GM12878 (cell line): ENCODE results near the gene PTPRS. TPM values are rescaled to one million over a fixed set of nuclear protein-coding genes. Genes with fewer than 3 reads are reported as not detected.

Experiments used
- ATAC-seq: fragments of 200-7000 bp; cut with Tn5 transposase; 3 replicates; pipeline ENCODE4 v1.9.1; 2020; ENCODE audit warnings: mild to moderate bottlenecking, moderate library complexity
- BruUV-seq: library from RNA; stranded (reverse); fragments of 400-500 nt; replicated peaks from 2 replicates; lab custom pipeline; 2021; lab: Mats Ljungman, UMichigan
- CTCF ChIA-PET: fragments of 300-600 bp; sonication (Branson Sonifier 250); formaldehyde crosslinking; extraction: SDS; loops from one replicate; lab custom pipeline; 2021; ENCODE audit warnings: inconsistent platforms; lab: Yijun Ruan, JAX
- POLR2A ChIA-PET: fragments of 350-600 bp; formaldehyde crosslinking; extraction: SDS; loops from one replicate; lab custom pipeline; 2021; ENCODE audit warnings: inconsistent platforms; lab: Charles Lee
- RAD21 ChIA-PET: fragments of 300-600 bp; sonication (Branson Sonifier 250); formaldehyde crosslinking; loops from one replicate; lab custom pipeline; 2023; ENCODE audit warnings: antibody characterized with exemption; ENCODE audit not compliant: unreplicated experiment; lab: Charles Lee
- SMC1A ChIA-PET: fragments of 300-600 bp; sonication (Branson Sonifier 250); formaldehyde crosslinking; loops from one replicate; lab custom pipeline; 2023; ENCODE audit not compliant: unreplicated experiment, uncharacterized antibody; lab: Charles Lee
- DNase-seq: peaks from one replicate; pipeline ENCODE4 v3.0.0-alpha.2; 2011; ENCODE audit warnings: low read depth, low spot score
- FAIRE-seq: peaks from 3 replicates; lab custom pipeline; 2011; peaks lifted over from hg19 to GRCh38; lab: Jason Lieb, UNC
- H2AFZ ChIP-seq: 2 replicates; pipeline ENCODE4 v1.6.0; 2011; ENCODE audit warnings: low read depth, low read length, control low read depth; ENCODE audit not compliant: control insufficient read depth
- H3K27ac ChIP-seq: 2 replicates; pipeline ENCODE4 v1.5.1; 2011; ENCODE audit warnings: control low read depth; ENCODE audit not compliant: control insufficient read depth, insufficient read depth
- H3K27me3 ChIP-seq, 2 experiments: replicated peaks in 1 of 2; 2 replicates each; pipeline versions ENCODE4 v1.6.0 to v1.6.1; 2011; ENCODE audit warnings: low read length in 1 of 2; ENCODE audit not compliant: control insufficient read depth in 2 of 2, insufficient read depth in 2 of 2
- H3K36me3 ChIP-seq, 2 experiments: 2 replicates each; pipeline ENCODE4 v1.5.1; 2011; ENCODE audit warnings: low read length in 1 of 2; ENCODE audit not compliant: control insufficient read depth in 2 of 2, insufficient read depth in 2 of 2
- H3K4me1 ChIP-seq: 2 replicates; pipeline ENCODE4 v1.6.1; 2011; ENCODE audit warnings: mild to moderate bottlenecking, low read length, moderate library complexity, mixed read lengths; ENCODE audit not compliant: control insufficient read depth, insufficient read depth
- H3K4me2 ChIP-seq: 2 replicates; pipeline ENCODE4 v1.6.0; 2011; ENCODE audit warnings: control low read depth; ENCODE audit not compliant: control insufficient read depth, insufficient read depth
- H3K4me3 ChIP-seq: fragments of 200-600 bp; sonication (generic); 2 replicates; pipeline ENCODE4 v1.5.1; 2016
- H3K79me2 ChIP-seq: 2 replicates; pipeline ENCODE4 v1.6.0; 2011; ENCODE audit warnings: low read length; ENCODE audit not compliant: control insufficient read depth, insufficient read depth
- H3K9ac ChIP-seq: 2 replicates; pipeline ENCODE4 v1.8.0; 2011; ENCODE audit warnings: low read length, control low read depth, mixed read lengths; ENCODE audit not compliant: control insufficient read depth, insufficient read depth
- H3K9me3 ChIP-seq: replicated peaks from 3 replicates; pipeline ENCODE4 v1.5.1; 2011; ENCODE audit warnings: mild to moderate bottlenecking, low read length; ENCODE audit not compliant: control insufficient read depth, insufficient read depth
- H4K20me1 ChIP-seq: 2 replicates; pipeline ENCODE4 v1.6.0; 2011; ENCODE audit not compliant: control insufficient read depth, insufficient read depth
- EGR1 ChIP-seq, 2 experiments: IDR thresholded peaks; 1 replicate in 1 of 2; 2 replicates in 1 of 2; pipeline ENCODE4 v1.6.1; 2011 to 2012; ENCODE audit warnings: low read depth in 2 of 2, low read length in 2 of 2, borderline replicate concordance in 1 of 2, mild to moderate bottlenecking in 1 of 2, moderate library complexity in 1 of 2
- FOS ChIP-seq: IDR thresholded peaks from 3 replicates; pipeline ENCODE4 v1.6.1; 2011; ENCODE audit warnings: borderline replicate concordance; ENCODE audit not compliant: insufficient read length; ENCODE audit errors: extremely low read depth
- GABPA ChIP-seq: IDR thresholded peaks from 2 replicates; pipeline ENCODE4 v1.6.1; 2014; ENCODE audit warnings: antibody characterized with exemption, low read depth, mild to moderate bottlenecking, inconsistent platforms
- IKZF1 ChIP-seq: fragments of 450-650 bp; conservative IDR thresholded peaks from 2 replicates; pipeline ENCODE4 v1.6.1; 2017; ENCODE audit warnings: antibody characterized with exemption, mild to moderate bottlenecking
- MAX ChIP-seq: IDR thresholded peaks from 2 replicates; pipeline ENCODE4 v1.6.1; 2012; ENCODE audit warnings: low read depth, low read length, improper control_type of control experiment
- NFXL1 ChIP-seq: fragments of 450-650 bp; IDR thresholded peaks from 2 replicates; pipeline ENCODE4 v1.6.1; 2017; ENCODE audit warnings: antibody characterized with exemption, mild to moderate bottlenecking, borderline replicate concordance
- NR2C1 ChIP-seq: fragments of 450-650 bp; IDR thresholded peaks from 2 replicates; pipeline ENCODE4 v1.6.1; 2017; ENCODE audit warnings: antibody characterized with exemption, mild to moderate bottlenecking, moderate library complexity
- RAD21 ChIP-seq: IDR thresholded peaks from 2 replicates; pipeline ENCODE4 v1.6.1; 2011; ENCODE audit warnings: mild to moderate bottlenecking, low read depth, low read length, moderate library complexity; ENCODE audit not compliant: insufficient read depth
- RBBP5 ChIP-seq: fragments of 200-600 bp; sonication (generic); conservative IDR thresholded peaks from 2 replicates; pipeline ENCODE4 v1.6.1; 2016
- SMARCA5 ChIP-seq: fragments of 450-650 bp; IDR thresholded peaks from 2 replicates; pipeline ENCODE4 v1.6.1; 2017; ENCODE audit warnings: mild to moderate bottlenecking
- SRF ChIP-seq, 2 experiments: IDR thresholded peaks; 2 replicates each; pipeline ENCODE4 v1.6.1; 2011; ENCODE audit warnings: low read depth in 2 of 2, low read length in 2 of 2, mild to moderate bottlenecking in 1 of 2, moderate library complexity in 1 of 2
- SUPT20H ChIP-seq: IDR thresholded peaks from 2 replicates; pipeline ENCODE4 v1.6.1; 2011; ENCODE audit warnings: low read depth, mild to moderate bottlenecking, low read length, moderate library complexity, borderline replicate concordance; ENCODE audit not compliant: control insufficient read depth
- ZNF24 ChIP-seq: fragments of 450-650 bp; IDR thresholded peaks from 2 replicates; pipeline ENCODE4 v1.6.1; 2017; ENCODE audit warnings: antibody characterized with exemption, mild to moderate bottlenecking
- ZZZ3 ChIP-seq: IDR thresholded peaks from 2 replicates; pipeline ENCODE4 v1.6.1; 2011; ENCODE audit warnings: low read depth; ENCODE audit not compliant: control insufficient read depth, insufficient read length
- WGBS: methylation state at CpG from one replicate; pipeline ENCODE4 v1.1.6; 2016; ENCODE audit warnings: low lambda C conversion rate; ENCODE audit not compliant: insufficient replicate concordance, insufficient coverage; ENCODE audit errors: missing lambda C conversion rate; 5-methylcytosine and 5-hydroxymethylcytosine counted together
- in situ Hi-C: fragments of 300-500 bp; cut with MboI; formaldehyde crosslinking; loops from 9 replicates; pipeline ENCODE4 v1.14.3; 2018; ENCODE audit warnings: mixed read lengths
- intact Hi-C: fragments of 100-400 bp; cut with micrococcal nuclease; formaldehyde crosslinking; loops from one replicate; pipeline ENCODE4 v1.14.2; 2022; ENCODE audit not compliant: unreplicated experiment
- polyA plus RNA-seq, 11 experiments: library from polyadenylated mRNA; depleted of rRNA in 4 of 11; unstranded in 6 of 11; stranded (reverse) in 5 of 11; fragments of >200 nt; fragmentation: Nextera tagmentation in 4 of 11; fragmentation: Illumina TruSeq in 1 of 11; extraction: Ambion mirVana in 4 of 11; extraction: Trizol in 1 of 11; gene quantifications; 1 replicate in 1 of 11; 2 replicates in 10 of 11; pipeline versions ENCODE4 v1.2.1 to v1.2.3, GENCODE V29; 2011 to 2016; ENCODE audit warnings: inconsistent platforms in 2 of 11, missing spikeins in 2 of 11, low read depth in 1 of 11
- total RNA-seq, 4 experiments: library from RNA; depleted of rRNA in 3 of 4; stranded (reverse); fragments of >200 nt in 3 of 4; fragmentation: Illumina TruSeq in 1 of 4; extraction: Trizol in 1 of 4; gene quantifications; 2 replicates each; pipeline versions ENCODE4 v1.2.1 to v1.2.3, GENCODE V29; 2013 to 2021
- TF ChIP-seq, protein P1 (sequence below): fragments of 450-650 bp; IDR thresholded peaks from 2 replicates; pipeline ENCODE4 v1.6.1; 2017; ENCODE audit warnings: mild to moderate bottlenecking

Gene PTPRS
- total and polyA plus RNA-seq, 10 of the 15 experiments (the other 5 are each of a cell fraction or from before 2014, with no cell fraction given), result 0.09 to 32.1 (median 0.71) TPM

GRCh38 chr19:5376928-5377327 lies 36.3 kb upstream of the PTPRS start:
- RAD21 ChIA-PET, result no interaction called here
- H3K9ac ChIP-seq, result no peak overlapping the region
- H3K4me3 ChIP-seq, result no peak overlapping the region
- in situ Hi-C loops, result no loop called here
- no peak overlapping the region for H3K27ac ChIP-seq
- CTCF ChIA-PET, result interaction anchor here (0.7 to 1.2 kb wide), 3 partner anchors 16 to 61 kb away, joined by 3 to 5 read pairs (median 3); no protein-coding TSS in a partner anchor
- BruUV-seq, result no TSS peak
- no peaks in the 10 kb centered on the region for H3K27me3 ChIP-seq
- no peak for TF ChIP-seq RAD21
- no peak for TF ChIP-seq ZNF24
- TF ChIP-seq IKZF1, result no peak
- TF ChIP-seq SMARCA5, result no peak
- no peak for TF ChIP-seq EGR1 (IDR thresholded peaks at IDR 0.05; ENCODE audit: borderline replicate concordance in 1 of 2, low read depth in 2 of 2, low read length in 2 of 2)
- no peak for TF ChIP-seq SRF (IDR thresholded peaks at IDR 0.05; ENCODE audit: low read depth in 2 of 2, low read length in 2 of 2)
- no peak for TF ChIP-seq NFXL1
- no peak for TF ChIP-seq RBBP5
- no peak for TF ChIP-seq FOS
- no peak for TF ChIP-seq SUPT20H
- TF ChIP-seq, protein P1, sequence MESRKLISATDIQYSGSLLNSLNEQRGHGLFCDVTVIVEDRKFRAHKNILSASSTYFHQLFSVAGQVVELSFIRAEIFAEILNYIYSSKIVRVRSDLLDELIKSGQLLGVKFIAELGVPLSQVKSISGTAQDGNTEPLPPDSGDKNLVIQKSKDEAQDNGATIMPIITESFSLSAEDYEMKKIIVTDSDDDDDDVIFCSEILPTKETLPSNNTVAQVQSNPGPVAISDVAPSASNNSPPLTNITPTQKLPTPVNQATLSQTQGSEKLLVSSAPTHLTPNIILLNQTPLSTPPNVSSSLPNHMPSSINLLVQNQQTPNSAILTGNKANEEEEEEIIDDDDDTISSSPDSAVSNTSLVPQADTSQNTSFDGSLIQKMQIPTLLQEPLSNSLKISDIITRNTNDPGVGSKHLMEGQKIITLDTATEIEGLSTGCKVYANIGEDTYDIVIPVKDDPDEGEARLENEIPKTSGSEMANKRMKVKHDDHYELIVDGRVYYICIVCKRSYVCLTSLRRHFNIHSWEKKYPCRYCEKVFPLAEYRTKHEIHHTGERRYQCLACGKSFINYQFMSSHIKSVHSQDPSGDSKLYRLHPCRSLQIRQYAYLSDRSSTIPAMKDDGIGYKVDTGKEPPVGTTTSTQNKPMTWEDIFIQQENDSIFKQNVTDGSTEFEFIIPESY, result no peak
- TF ChIP-seq NR2C1, result no peak
- no peak for TF ChIP-seq ZZZ3
- TF ChIP-seq MAX, result no peak
- TF ChIP-seq GABPA, result no peak
- no peaks in the 10 kb centered on the region; the same call in 2 of the 3 replicates for H3K9me3 ChIP-seq
- ATAC-seq (no peak), DNase-seq (no peak), FAIRE-seq (no peak)
- no peaks in the 10 kb centered on the region for H3K36me3 ChIP-seq
- no peaks in the 10 kb centered on the region for H3K79me2 ChIP-seq
- no peaks in the 10 kb centered on the region for H4K20me1 ChIP-seq
- 87% methylated on average over 4 of the region's 4 CpGs for WGBS
- no peak overlapping the region for H3K4me2 ChIP-seq
- no peaks in the 10 kb centered on the region for H3K4me1 ChIP-seq
- intact Hi-C loops, result loop anchor here (1.0 kb wide), 1 partner anchor 329 kb away; no protein-coding TSS in a partner anchor
- POLR2A ChIA-PET, result interaction anchor here (0.6 kb wide), 1 partner anchor 252 kb away, joined by 4 read pairs; no protein-coding TSS in a partner anchor
- SMC1A ChIA-PET, result interaction anchor here (1.5 kb wide), 1 partner anchor 56 kb away, joined by 3 read pairs; no protein-coding TSS in a partner anchor
- no peak overlapping the region for H2AFZ ChIP-seq
